ENCODE data around the gene KHDRBS2.

Gene KHDRBS2

DNA sequence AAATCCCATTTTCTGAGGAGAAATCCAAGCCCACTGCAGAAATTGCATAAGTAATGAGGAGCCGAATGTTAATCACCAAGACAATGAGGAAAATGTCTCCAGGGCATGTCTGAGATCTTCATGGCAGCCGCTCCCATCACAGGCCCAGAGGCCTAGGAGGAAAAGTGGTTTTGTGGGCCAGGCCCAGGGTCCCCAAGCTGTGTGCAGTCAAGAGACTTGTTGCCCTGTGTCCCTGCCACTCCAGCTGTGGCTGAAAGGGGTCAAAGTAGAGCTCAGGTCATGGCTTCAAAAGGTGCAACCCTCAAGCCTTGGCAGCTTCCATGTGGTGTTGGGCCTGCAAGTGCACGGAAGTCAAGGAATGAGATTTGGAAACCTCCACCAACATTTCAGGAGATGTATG is 276.6 kb downstream of the KHDRBS2 start:
- no peak for DNase-seq

DNA sequence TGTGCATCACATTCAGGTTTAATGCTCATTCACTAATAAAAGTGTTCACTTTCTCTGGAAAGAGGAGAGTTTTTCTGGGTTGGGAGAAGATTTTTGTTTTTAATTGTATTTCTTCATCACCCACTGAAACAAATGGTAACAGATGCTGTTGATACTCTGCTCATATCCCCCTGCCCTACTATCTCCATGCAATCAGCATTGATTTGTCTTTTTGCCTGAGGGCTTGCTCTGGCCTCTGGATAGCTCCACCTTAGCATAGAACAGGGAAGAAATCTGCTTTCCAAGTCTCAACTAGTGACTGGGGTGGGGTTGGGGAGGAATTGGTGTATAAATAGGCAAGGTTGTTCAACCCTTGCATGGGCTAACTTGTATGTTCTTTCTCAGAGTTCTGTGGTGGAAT is 296.4 kb downstream of the KHDRBS2 start:
- no peak for DNase-seq

DNA sequence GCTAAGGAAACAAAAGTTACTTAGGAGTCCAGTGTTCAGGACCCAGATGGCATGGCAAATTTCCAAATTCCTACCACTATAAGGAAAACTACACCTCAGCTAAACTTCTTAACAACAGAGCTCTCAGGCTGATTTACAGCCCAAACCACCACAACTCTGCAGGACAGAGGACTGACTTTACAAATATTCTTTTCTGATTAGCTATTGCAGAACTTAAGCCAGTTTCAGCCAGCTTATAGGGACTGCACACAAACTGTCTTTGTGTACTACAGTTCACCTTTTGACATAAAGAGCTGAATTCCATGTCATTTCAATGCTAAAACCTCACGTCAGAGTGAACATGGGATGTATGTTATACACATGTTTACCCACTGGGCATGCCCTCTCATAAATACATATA is 305.4 kb downstream of the KHDRBS2 start:
- DNase-seq: no peak

DNA sequence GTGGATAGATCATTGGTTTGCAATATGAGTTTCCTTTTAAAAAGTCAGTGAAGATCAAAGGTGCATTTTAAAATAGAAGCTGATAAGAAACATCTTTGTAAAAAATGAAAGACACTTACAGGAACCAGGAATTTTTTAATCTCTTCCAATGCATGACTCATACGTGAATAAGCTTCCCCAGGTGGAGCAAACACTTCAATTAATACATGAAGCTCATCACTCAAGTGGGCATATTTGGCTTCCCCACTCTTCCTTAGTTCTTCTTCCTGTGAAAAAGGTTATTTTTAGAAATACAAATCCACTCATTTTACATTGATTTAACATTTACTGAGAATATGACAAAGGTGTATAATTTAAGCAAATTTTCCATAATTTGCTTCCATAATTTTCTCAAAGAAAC is 308.1 kb downstream of the KHDRBS2 start:
- no peak for DNase-seq

DNA sequence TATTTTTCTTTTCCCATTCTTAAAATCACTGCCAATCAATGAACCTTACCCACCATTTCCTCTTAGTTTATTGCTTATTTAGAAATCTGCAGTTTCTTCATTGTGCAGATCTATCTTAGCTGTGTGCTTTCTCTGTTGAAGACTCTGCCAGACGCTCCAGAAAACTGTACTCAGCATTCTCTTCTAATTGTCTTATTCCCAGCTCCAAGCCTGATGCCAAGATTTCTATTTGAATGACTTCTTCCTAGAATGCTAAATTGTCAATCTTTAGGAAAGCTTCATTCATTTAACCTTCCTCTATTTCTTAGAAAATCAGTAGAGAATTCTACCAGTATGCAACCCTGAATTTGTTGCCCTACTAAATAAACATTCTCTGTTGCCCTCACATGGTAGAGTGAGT is 308.9 kb downstream of the KHDRBS2 start:
- DNase-seq: no peak

DNA sequence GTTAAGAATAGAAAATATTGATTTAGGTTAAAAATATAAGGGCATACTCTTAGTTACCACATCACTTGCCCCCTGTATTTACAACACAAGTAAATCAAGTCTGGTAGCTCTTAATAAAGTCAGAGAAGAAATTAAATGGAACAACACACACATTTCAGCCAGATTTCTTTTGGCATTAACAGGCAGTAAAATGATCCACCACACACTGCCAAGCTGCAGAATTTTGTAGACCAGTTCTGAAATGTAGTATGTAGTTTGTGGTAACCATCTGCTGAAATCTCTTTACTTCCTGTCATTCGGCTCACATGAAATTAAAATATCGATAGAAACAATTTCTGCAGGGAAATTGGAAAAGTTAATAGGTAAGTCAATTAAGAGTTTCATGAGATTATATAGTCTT is 326.8 kb downstream of the KHDRBS2 start:
- DNase-seq: no peak

DNA sequence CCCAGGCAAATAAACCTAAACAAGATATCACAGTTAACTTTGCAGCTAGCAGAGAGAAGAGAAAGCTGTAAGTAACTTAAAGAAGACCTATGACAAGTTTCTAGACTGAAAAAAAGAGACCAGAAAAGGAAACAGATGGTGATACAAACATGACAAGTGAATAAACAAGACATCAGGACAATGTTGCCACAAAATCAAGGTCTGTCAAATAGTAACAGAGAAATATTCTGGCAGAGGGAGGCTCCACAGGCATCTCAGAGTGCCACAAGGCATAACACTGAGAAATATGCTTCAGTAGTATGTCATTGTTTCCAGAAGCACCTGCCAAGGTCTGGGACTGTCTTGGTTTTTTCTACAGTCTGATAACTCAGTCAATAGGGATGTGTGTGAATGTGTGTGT is 332.2 kb downstream of the KHDRBS2 start:
- no peak for DNase-seq

DNA sequence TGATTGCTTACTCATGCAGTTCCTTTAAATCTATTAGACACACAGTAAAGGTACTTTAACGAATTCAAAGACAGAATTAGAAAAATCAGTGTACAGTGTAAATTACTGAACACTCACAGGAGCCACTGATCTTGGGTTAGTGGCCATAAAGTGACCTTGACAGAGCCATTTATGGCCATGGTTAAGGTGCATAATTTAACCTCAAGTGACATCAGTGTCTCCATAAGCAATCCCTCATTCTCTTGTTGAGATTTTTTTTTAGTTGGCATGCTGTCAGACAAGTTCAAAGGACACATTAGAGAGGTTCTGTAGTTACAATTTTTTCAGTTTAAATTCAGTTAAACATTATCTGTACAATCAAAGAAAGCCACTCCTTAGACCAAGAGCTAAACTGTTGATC is 334.4 kb downstream of the KHDRBS2 start:
- DNase-seq: no peak

DNA sequence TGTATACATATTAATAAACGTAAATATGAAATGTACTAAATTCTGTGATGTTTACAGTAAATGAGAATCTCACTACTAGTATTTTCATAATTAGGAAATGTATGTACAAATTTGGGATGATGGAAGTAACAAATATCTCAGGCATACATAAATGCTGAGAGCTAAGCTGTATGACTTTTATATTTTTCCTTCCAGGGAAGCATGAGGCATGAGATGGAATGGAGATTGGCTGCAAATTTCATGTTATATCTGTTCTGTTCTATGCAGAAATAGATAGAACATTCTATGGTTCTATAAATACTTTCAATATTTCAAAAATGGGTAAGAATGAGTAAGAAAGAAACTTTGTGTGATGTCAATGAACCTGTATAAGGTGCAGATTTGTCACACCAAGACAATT is 335.2 kb downstream of the KHDRBS2 start:
- DNase-seq: no peak

DNA sequence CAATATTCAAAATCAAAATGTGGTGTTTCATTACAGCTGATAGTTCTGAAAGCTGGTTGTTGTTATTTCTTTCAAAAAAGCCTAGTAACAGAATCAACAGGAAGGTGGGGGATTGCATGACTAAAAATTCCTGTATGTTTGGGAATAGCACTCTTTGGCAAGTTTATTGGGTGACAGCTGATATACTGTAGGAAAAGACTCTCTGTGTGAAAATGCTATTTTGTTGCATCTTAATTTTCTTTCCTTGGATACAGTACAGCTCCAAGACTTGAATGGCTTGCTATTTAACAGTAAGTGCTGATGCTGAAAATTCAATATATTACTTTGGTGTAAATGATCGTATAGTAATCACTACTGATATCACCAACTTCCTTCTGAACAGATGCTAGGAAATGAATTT is 336.1 kb downstream of the KHDRBS2 start:
- no peak for DNase-seq

DNA sequence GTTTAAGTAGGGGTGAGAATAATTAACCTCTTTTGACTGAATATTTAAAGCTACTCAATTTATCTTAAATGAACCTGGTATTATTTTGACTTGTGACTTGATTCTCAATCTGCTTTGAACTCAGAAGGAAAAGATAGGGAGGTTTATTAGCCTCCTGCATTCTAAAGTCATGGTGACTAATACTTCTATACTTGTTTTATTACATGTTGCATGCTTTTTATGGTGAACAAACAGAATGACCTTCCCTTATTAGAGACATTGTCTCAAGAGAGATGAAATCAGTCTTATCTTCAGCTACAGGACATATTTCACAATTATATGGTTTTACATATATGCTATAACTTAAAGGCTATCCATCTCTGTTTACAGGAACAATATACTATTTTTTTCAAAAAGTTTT is 336.9 kb downstream of the KHDRBS2 start:
- DNase-seq: no peak

DNA sequence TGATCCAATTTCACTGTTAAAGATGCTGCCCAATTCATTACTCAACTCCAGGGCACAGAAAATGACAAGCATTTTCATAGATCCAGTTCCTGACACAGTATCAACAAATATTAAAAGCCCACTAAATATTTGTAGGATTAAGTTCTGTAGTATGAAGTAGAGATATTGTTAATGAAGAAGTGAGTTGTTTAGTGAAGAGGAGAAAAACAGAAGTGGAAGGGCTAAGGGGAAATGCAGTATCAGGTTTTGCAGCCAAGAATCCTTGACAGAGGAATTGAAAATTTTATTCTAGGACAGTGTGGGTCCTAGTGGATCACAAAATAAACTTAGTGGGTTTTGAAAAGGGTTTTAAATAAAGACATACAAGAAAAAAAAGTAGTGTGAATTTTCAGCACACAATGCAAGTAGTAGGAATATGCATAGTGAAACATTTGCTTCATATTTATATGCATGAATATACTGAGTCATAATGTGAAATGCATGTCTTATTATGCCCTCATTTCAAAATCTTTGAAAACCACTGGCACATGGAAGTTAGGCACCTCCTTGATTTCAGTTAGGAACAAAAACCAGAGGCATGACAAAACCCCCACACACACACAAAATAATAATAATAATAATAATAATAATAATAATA is 338.6 kb downstream of the KHDRBS2 start:
- DNase-seq: no peak

DNA sequence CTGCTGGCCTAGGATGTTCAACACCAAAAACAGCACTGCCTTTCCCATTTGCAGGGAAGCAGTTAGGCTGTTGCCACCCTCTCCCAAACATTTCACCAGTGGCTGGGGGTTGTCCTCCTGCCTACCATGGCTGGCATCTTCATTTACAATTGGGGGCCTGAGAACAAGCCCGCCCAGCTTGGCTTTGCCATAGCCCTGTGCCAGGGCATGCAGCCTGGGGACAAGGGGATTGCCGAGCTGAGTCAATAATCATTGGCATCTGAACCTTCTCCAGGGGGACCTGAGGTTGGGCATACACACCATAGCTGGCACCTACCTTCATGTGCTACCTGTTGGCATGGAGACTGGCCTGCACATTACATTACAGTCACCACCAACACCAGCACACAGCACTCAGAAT is 345.1 kb downstream of the KHDRBS2 start:
- DNase-seq: no peak

DNA sequence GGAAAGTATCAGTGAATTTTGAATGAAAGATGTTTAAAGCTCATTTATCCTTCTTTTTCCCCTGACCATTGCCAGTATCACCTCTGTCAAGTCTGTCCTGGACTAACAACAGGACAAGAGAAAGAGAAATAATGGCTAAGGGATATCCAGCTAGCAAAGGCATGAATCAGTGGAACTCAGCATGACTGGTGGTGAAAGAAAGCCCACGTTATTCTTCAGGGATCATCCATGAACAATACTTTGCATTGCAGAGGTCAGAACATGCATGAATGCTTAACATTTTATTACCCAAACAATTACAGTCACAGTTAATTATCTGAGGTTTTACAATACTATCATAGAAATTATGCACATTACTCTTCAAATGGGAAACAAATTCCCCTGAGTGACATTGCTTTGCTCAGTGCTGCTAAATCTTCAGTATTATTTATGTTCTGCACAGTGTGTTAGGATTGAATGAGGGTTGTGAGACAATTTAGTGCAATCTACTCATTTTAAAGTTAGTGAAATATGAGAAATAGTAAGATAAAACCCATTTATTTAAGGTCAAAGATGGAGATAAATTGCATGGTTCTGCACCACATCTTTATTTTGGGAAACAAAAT is 350.7 kb downstream of the KHDRBS2 start:
- DNase-seq: no peak

DNA sequence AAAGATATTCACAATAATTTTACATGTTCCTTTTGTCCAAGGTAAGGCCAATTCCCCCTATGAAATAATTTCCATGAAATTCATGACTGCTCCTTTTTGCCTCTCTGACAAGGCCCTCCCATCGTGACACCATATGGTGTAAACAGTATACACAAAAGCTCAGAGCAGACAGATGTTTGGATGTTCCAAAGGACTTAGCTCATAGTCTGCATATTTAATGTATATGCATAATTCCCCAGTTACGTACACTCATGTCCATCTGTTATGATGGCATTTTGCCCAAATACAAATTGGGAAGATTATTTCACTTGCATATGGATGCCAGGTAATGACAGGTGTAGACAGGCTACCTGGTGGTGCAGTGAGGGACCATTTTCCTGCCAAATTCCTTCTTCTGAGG is 376.5 kb downstream of the KHDRBS2 start:
- no peak for DNase-seq

DNA sequence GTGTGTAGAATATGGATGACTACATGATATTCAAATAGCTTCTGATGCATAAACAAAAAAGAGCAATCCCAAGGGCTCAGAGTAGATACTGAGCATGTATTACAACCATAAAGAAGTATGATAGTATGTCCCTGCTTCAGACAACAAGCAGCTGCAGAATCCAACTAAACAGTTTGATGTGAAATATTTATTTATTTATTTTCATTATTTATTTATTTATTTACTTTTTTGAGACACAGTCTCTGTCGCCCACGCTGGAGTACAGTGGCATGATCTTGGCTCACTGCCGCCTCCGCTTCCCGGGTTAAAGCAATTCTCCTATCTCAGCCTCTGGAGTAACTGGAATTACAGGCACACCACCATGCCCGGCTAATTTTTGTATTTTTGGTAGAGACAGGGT is 384.3 kb downstream of the KHDRBS2 start:
- DNase-seq: no peak

DNA sequence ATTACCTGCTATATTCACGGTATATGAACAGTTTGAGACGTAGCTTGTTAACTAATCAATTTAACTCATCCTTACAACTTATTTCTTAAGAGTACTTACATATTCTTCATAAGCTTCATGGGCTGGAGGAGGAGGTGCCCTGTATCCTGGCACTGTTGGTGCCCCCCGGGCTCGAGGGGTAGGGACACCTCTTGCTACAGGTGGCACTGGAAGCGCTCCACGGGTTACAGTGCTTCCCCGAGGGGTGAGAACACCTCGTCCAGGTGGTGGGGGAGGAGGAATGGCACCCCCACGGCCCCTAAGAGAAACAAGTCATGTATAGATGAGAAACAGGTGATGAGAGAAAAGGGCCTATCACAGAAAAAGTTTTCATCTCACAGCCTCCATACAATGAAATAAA is 391.5 kb downstream of the KHDRBS2 start:
- DNase-seq: no peak

DNA sequence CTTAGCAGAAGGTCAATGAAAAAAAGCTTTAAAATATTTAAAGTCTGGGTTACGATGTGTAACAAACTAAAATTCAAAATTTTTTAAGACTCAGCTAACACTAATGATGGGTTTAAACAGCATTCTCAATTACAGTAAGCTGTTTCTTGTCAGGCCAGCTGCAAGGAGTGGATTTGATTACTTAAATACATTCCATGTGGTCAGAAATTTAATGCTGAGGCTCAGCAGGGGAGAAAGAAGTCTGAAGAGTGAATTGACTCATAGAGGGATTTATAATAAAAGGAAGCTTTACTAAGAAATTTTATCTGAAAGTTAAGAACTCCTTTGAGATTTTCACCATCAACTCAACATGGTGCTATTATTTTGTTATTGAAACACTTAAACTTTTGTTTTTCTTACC is 398.6 kb downstream of the KHDRBS2 start:
- DNase-seq: no peak

DNA sequence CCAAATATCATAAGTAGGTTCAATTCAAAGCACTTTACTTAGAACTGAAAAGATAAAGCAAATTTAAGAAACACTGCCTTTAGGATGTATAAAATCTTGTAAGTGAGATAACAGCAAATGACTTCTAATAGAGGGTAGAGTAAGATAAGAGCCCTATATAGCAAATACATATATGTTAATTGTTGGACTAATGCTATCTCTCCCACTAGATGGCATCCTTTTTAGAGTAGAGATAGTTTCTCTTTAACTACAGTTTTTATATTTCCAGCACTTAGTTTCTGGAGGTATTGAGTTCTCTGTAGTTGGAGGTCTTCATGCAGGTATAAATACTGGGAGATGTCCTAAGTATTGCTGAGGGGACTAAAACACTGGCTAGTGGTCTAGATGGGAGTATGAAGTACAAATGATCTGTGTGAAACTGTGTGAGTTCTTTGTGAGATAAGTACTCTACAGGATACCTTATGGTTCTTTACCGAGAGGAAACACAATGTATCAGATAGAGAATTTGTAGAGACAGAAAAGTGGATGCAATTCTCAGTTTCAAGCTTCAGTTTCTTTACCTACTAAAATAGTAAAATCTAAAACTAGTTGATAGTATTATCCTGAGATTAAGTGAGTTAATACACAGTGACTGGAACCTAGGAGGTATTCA is 399.3 kb downstream of the KHDRBS2 start:
- no peak for DNase-seq

DNA sequence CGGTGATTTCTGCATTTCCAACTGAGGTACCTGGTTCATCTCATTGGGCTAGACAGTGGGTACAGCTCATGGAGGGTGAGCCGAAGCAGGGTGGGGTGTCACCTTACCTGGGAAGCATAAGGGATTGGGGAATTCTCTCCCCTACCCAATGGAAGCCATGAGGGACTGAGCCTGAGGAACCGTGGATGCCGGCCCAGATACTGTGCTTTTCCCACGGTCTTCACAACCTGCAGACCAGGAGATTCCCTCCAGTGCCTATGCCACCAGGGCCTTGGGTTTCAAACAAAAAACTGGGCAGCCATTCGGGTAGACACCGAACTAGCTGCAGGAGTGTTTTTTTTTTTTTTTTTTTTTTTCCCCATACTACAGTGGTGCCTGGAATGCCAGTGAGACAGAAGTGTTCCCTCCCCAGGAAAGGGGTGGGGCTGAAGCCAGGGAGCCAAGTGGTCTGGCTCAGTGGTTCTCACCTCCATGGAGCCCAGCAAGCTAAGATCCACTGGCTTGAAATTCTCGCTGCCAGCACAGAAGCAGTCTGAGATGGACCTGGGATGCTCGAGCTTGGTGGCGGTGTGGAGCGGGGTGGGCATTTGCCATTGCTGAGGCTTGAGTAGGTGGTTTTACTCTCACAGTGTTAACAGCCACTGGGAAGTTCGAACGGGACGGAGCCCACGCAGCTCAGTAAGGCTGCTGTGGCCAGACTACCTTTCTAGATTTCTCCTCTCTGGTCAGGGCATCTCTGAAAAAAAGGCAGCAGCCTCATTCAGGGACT is 416.2 kb downstream of the KHDRBS2 start:
- DNase-seq: no peak

DNA sequence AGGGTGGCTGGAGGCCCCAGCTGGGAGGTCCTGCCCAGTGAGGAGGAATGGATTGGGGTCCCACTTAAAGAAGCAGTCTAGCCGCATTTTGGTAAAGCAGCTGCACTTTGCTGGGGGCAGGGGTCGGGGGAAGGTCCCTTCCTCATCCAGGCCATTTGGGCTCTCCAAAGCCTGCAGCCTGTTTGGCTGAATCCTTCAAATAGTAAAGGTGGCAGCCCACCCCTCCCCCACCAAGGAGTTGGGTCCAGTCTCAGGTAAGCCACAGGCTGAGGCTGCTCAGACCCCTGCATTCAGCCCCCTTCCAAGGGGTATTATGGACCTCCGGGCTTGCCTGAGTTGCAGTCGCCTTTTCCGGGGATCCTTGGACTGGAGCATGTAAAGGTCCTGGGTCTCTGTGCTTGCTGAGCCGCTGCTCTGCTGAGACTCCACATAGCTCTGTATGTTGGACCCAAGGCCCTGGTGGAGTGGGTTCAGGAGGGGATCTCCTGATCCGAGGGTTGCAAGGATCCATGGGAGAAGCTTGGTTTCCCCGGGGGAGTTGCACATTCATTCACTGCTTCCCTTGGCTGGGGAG is 417.4 kb downstream of the KHDRBS2 start:
- no peak for DNase-seq

DNA sequence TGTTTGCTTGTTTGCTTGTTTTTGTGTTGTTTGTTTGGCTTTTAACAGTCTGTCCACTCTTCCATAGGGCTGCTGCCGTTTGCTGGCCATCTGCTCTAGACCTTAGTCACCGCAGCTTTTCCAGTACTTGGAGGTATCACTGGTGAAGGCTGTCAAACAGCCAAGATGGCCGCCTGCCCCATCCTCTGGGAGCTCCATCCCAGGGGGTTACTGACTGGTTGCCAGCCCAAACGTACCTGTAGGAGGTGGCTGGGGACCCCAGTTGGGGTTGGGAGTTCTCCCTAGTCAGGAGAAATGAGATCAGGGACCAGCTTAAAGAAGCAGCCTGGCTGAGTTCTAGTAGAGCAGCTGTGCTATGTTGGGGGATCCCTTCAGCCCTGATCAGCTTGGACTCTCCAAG is 418.4 kb downstream of the KHDRBS2 start:
- DNase-seq: no peak

DNA sequence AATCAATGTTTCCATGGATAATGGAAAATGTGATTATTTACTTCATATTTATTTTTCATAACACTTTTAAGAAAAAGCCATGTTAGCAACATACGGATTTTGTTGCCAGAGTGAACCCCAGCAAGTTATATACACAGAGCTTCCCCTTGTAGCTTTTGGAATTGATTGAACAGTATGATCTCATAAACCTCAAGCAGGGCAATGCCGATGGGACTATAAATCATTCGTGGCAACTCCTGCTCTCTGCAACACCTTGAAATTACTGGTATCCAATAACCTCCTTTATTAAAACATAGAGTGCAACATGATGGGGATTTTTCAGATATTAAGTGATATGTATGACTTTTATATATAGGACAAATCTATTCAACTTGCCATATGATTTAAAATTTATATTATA is 428.5 kb downstream of the KHDRBS2 start:
- no peak for DNase-seq

DNA sequence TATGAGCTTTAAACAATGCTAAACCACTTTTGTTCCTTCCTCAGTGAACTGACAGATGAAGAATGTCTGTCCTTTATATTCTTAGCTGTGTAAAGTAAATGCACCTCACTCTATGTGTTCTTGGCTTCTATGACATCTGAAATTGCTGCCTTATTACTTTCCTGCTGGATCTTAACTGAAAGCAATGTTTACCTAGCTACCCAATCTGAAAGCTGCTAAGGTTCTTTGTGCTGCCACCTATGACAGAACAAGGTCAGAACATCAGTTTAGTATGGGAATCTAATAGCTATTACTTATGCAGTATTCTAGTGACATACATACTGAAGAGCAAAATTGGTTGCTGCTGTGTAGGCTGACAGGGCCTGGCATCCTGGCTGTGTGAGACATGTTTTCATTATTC is 444.1 kb downstream of the KHDRBS2 start:
- no peak for DNase-seq

All from stimulated activated CD4-positive, alpha-beta T cell treated with anti-CD3 and anti-CD28 coated beads, Interleukin-2, amount 100 ng/mL, for 48 hours (primary cell).